ENCODE results near the gene TMEM132C.

GRCh38 chr12:128476266-128476665 lies 209.3 kb downstream of the TMEM132C start:
- TF ChIP-seq CTCF (IDR thresholded peaks at IDR 0.05; ENCODE audit: insufficient read depth, low read length) (no peak), POLR2AphosphoS5 (IDR thresholded peaks at IDR 0.05; ENCODE audit: low read depth) (no peak), SPI1 (IDR thresholded peaks at IDR 0.05; ENCODE audit: borderline replicate concordance, low read depth) (no peak), GABPA (IDR thresholded peaks at IDR 0.05; ENCODE audit: low read depth) (no peak)

Data from HL-60 (cell line).